Fibroblast of skin of right quadriceps (primary cell): Measurements from ENCODE around the gene PPP4R4.
A peak's percentile ranks its signal among the peaks of the same experiment; 100 is the strongest.

ENCODE experiments used
- DNase-seq: peaks from one replicate; pipeline ENCODE4 v3.0.0-alpha.2; 2013

PPP4R4 gene

GRCh38 chr14:94173885-94174603 lies at the start of gene PPP4R4:
TSS of gene PPP4R4 (plus strand) at chr14:94174322. CDS start at chr14:94174466, 144 bp downstream.
- DNase-seq: peak; percentile 84

- DNase-seq: no peak
These were observed 49.3 kb upstream of the PPP4R4 start for GRCh38 chr14:94124582-94125377.

- no peak for DNase-seq
These were observed 48.3 kb upstream of the PPP4R4 start for GRCh38 chr14:94125659-94126418.

- DNase-seq: no peak
These were observed 47.8 kb upstream of the PPP4R4 start for GRCh38 chr14:94126419-94126677.

GRCh38 chr14:94126800-94127199 lies 47.3 kb upstream of the PPP4R4 start:
- no peak for DNase-seq

- DNase-seq: no peak
These were observed 46.8 kb upstream of the PPP4R4 start for GRCh38 chr14:94127330-94127729.

GRCh38 chr14:94128216-94128839 lies 45.8 kb upstream of the PPP4R4 start:
- DNase-seq: no peak

- peak; percentile 84 for DNase-seq
These were observed 44.9 kb upstream of the PPP4R4 start, which contains the start of gene IFI27L2 for GRCh38 chr14:94129111-94129757. TSS of gene IFI27L2 (minus strand) at chr14:94129604. CDS start at chr14:94129564, 40 bp downstream.

- peak; percentile 39 for DNase-seq
These were observed 44.2 kb upstream of the PPP4R4 start for GRCh38 chr14:94129758-94130414.

- DNase-seq: peak; percentile 66
These were observed 41.7 kb upstream of the PPP4R4 start for GRCh38 chr14:94132285-94132887.

GRCh38 chr14:94135476-94135875 lies 38.6 kb upstream of the PPP4R4 start:
- DNase-seq: no peak

- DNase-seq: peak; percentile 76
These were observed 37.4 kb upstream of the PPP4R4 start for GRCh38 chr14:94136575-94137331.

- DNase-seq: no peak
These were observed 35.9 kb upstream of the PPP4R4 start for GRCh38 chr14:94138251-94138650.

- DNase-seq: no peak
These were observed 35.1 kb upstream of the PPP4R4 start for GRCh38 chr14:94139006-94139405.

GRCh38 chr14:94139421-94139820 lies 34.7 kb upstream of the PPP4R4 start:
- no peak for DNase-seq

- no peak for DNase-seq
These were observed 31.9 kb upstream of the PPP4R4 start for GRCh38 chr14:94142247-94142646.

- no peak for DNase-seq
These were observed 31.3 kb upstream of the PPP4R4 start for GRCh38 chr14:94142836-94143235.

- DNase-seq: no peak
These were observed 30.9 kb upstream of the PPP4R4 start for GRCh38 chr14:94143239-94143638.

- DNase-seq: no peak
These were observed 30.4 kb upstream of the PPP4R4 start for GRCh38 chr14:94143711-94144110.

- no peak for DNase-seq
These were observed 29.4 kb upstream of the PPP4R4 start for GRCh38 chr14:94144765-94145164.
